ENCODE data around the gene B9D2.

Gene B9D2

GRCh38 chr19:41373993-41374392 is 10.0 kb upstream of the B9D2 start (continued):
- 0 out of 2 replicates have a peak, but pooled peaks have one; percentile 24 for TF ChIP-seq ZNF596 (tag by site-specific recombination; IDR thresholded peaks at IDR 0.05)
- TF ChIP-seq ZBTB48 (tag by site-specific recombination; IDR thresholded peaks at IDR 0.05): peak; percentile 96
- TF ChIP-seq BCL11A (tag by site-specific recombination; IDR thresholded peaks at IDR 0.05; ENCODE audit: low read depth): no peak
- TF ChIP-seq ZNF660 (tag by site-specific recombination; IDR thresholded peaks at IDR 0.05): peak; percentile 95
- no peak for TF ChIP-seq KLF7 (tag by site-specific recombination; IDR thresholded peaks at IDR 0.05; ENCODE audit: borderline replicate concordance)
- TF ChIP-seq ZNF791 (tag by site-specific recombination; IDR thresholded peaks at IDR 0.05): no peak
- peak; percentile 52; the same call in 1 of the 2 replicates for TF ChIP-seq ZNF843 (tag by site-specific recombination; IDR thresholded peaks at IDR 0.05)
- no peak for TF ChIP-seq ZNF202 (tag by site-specific recombination; IDR thresholded peaks at IDR 0.05; ENCODE audit: borderline replicate concordance)
- no peak for TF ChIP-seq ZNF433 (tag by site-specific recombination; IDR thresholded peaks at IDR 0.05; ENCODE audit: low read depth)

GRCh38 chr19:41372501-41372900 is 8.6 kb upstream of the B9D2 start:
- ChIA-PET CTCF (interaction anchor here (0.5 kb wide), 1 partner anchor 225 kb away, joined by 3 read pairs; no protein-coding TSS in a partner anchor), POLR2A (interaction anchor here (0.9 to 3.3 kb wide), 2 partner anchors 9 to 55 kb away, joined by 3 to 13 read pairs; partner anchors contain the start of genes B3GNT8 and B9D2)
- TF ChIP-seq KLF1 (tag by site-specific recombination; IDR thresholded peaks at IDR 0.05) (no peak), ZIC2 (tag by site-specific recombination; IDR thresholded peaks at IDR 0.05) (no peak), ZNF791 (tag by site-specific recombination; IDR thresholded peaks at IDR 0.05) (no peak), ZNF830 (tag by site-specific recombination; IDR thresholded peaks at IDR 0.05; ENCODE audit: low read depth) (no peak), ZNF362 (tag by site-specific recombination; IDR thresholded peaks at IDR 0.05) (no peak), ZEB2 (tag by site-specific recombination; IDR thresholded peaks at IDR 0.05) (no peak), ZNF280C (tag by site-specific recombination; IDR thresholded peaks at IDR 0.05) (no peak), ZFHX2 (tag by site-specific recombination; conservative IDR thresholded peaks at IDR 0.05) (no peak), ZNF148 (tag by site-specific recombination; IDR thresholded peaks at IDR 0.05; ENCODE audit: borderline replicate concordance) (no peak)
- H3K27ac ChIP-seq (ENCODE audit: extremely low read depth, low read depth, low read length): no peak overlapping the region
- H3K4me3 ChIP-seq (ENCODE audit: low read depth, low read length): no peak overlapping the region
- no peaks in the 10 kb centered on the region for H3K9me3 ChIP-seq (ENCODE audit: control insufficient read depth, insufficient read depth, low read depth, low read length)
- H3K4me1 ChIP-seq (ENCODE audit: control insufficient read depth, insufficient read depth, low read length): peaks cover 20% of the 10 kb centered on the region
- no peaks in the 10 kb centered on the region; a peak in 1 of 3 replicates for H3K36me3 ChIP-seq (ENCODE audit: control insufficient read depth in 2 of 2, insufficient read depth in 1 of 2, low read length in 2 of 2)

- CTCF ChIA-PET: no interaction called here
- H3K27ac ChIP-seq (ENCODE audit: extremely low read depth, low read depth, low read length): no peak overlapping the region
Measured at GRCh38 chr19:41371541-41371940, 7.6 kb upstream of the B9D2 start.

More at GRCh38 chr19:41371541-41371940, 7.6 kb upstream of the B9D2 start:
- peaks cover 20% of the 10 kb centered on the region for H3K4me1 ChIP-seq (ENCODE audit: control insufficient read depth, insufficient read depth, low read length)
- H3K36me3 ChIP-seq (ENCODE audit: control insufficient read depth in 2 of 2, insufficient read depth in 1 of 2, low read length in 2 of 2): no peaks in the 10 kb centered on the region; a peak in 1 of 3 replicates
- POLR2A ChIA-PET: interaction anchor here (0.6 to 3.3 kb wide), 2 partner anchors 8 to 500 kb away, joined by 3 to 13 read pairs; partner anchors contain the start of gene B9D2
- TF ChIP-seq KLF16 (tag by site-specific recombination; IDR thresholded peaks at IDR 0.05): no peak
- TF ChIP-seq ZNF366 (tag by site-specific recombination; conservative IDR thresholded peaks at IDR 0.05): peak; percentile 8; the same call in 1 of the 2 replicates
- TF ChIP-seq BCL11A (tag by site-specific recombination; IDR thresholded peaks at IDR 0.05; ENCODE audit: low read depth): no peak
- no peak for TF ChIP-seq ZNF76 (tag by site-specific recombination; IDR thresholded peaks at IDR 0.05; ENCODE audit: borderline replicate concordance, low read depth)
- H3K4me3 ChIP-seq (ENCODE audit: low read depth, low read length): no peak overlapping the region
- H3K9me3 ChIP-seq (ENCODE audit: control insufficient read depth, insufficient read depth, low read depth, low read length): no peaks in the 10 kb centered on the region
